ENCODE results near the gene NFATC1. TPM values are rescaled to one million over a fixed set of nuclear protein-coding genes. Genes with fewer than 3 reads are reported as not detected.

The NFATC1 gene
- polyA plus RNA-seq, 2 donors = 1.3 to 1.9 TPM

GRCh38 chr18:79386547-79386946 is 9.2 kb upstream of the NFATC1 start:
- H3K9me3 ChIP-seq (ENCODE audit: control insufficient read depth in 2 of 2, insufficient read depth in 1 of 2, low read depth in 1 of 2, low read length in 1 of 2) = no peaks in the 10 kb centered on the region
- H3K4me1 ChIP-seq (ENCODE audit: control insufficient read depth in 2 of 2, insufficient read depth in 2 of 2, low read length in 1 of 2) = no peaks in the 10 kb centered on the region
- no peak overlapping the region for H3K4me3 ChIP-seq (ENCODE audit: low read depth in 1 of 2, low read length in 2 of 2)
- WGBS, 2 donors = 88 to 91% methylated on average over 14 of the region's 14 CpGs
- no peak overlapping the region for H3K27ac ChIP-seq (ENCODE audit: low read depth in 2 of 2, low read length in 1 of 2)
- H3K36me3 ChIP-seq (ENCODE audit: control insufficient read depth in 2 of 2, insufficient read depth in 2 of 2, low read length in 1 of 2) = no peaks in the 10 kb centered on the region
- peaks cover 2% of the 10 kb centered on the region in 2 donors for H3K27me3 ChIP-seq (ENCODE audit: control insufficient read depth in 1 of 2, insufficient read depth in 2 of 2, low read length in 2 of 2)

- Histone ChIP-seq H3K36me3 (ENCODE audit: control insufficient read depth in 2 of 2, insufficient read depth in 2 of 2, low read length in 1 of 2) (no peaks in the 10 kb centered on the region), H3K27me3 (ENCODE audit: control insufficient read depth in 1 of 2, insufficient read depth in 2 of 2, low read length in 2 of 2) (peaks cover 4 to 5% of the 10 kb centered on the region in 2 donors), H3K4me3 (ENCODE audit: low read depth in 1 of 2, low read length in 2 of 2) (no peak overlapping the region), H3K9me3 (ENCODE audit: control insufficient read depth in 2 of 2, insufficient read depth in 1 of 2, low read depth in 1 of 2, low read length in 1 of 2) (no peaks in the 10 kb centered on the region), H3K4me1 (ENCODE audit: control insufficient read depth in 2 of 2, insufficient read depth in 2 of 2, low read length in 1 of 2) (no peaks in the 10 kb centered on the region), H3K27ac (ENCODE audit: low read depth in 2 of 2, low read length in 1 of 2) (no peak overlapping the region)
- WGBS, 2 donors = 64 to 71% methylated on average over 6 of the region's 6 CpGs
Measured at GRCh38 chr18:79387214-79387613, 8.5 kb upstream of the NFATC1 start.

- Histone ChIP-seq H3K9me3 (ENCODE audit: control insufficient read depth in 2 of 2, insufficient read depth in 1 of 2, low read depth in 1 of 2, low read length in 1 of 2) (no peaks in the 10 kb centered on the region), H3K36me3 (ENCODE audit: control insufficient read depth in 2 of 2, insufficient read depth in 2 of 2, low read length in 1 of 2) (no peaks in the 10 kb centered on the region), H3K27ac (ENCODE audit: low read depth in 2 of 2, low read length in 1 of 2) (no peak overlapping the region), H3K4me3 (ENCODE audit: low read depth in 1 of 2, low read length in 2 of 2) (no peak overlapping the region), H3K27me3 (ENCODE audit: control insufficient read depth in 1 of 2, insufficient read depth in 2 of 2, low read length in 2 of 2) (peaks cover 5% of the 10 kb centered on the region in 2 donors), H3K4me1 (ENCODE audit: control insufficient read depth in 2 of 2, insufficient read depth in 2 of 2, low read length in 1 of 2) (no peaks in the 10 kb centered on the region)
- 65 to 69% methylated on average over 11 of the region's 11 CpGs for WGBS, 2 donors
Measured at GRCh38 chr18:79387615-79388014, 8.1 kb upstream of the NFATC1 start.

DNA sequence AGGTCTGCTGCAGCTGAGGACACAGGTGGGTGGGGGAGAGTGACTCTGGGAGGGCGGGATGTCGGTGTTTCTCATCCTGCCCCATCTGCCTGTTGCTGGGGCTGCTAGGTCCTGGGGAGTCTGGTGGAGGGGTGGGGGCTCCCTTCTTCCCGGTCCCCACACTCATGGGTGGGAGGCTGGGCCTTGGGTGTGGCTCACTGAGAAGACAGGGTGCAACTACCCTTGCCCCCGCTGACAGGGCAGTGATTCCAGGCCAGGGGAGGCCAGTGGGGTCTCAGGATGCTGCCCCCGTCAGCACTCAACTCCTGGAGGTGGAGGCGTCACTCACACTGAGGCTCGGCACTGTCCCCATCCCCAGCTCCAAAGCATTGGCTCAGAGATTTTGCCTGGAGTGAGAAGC is 7.7 kb upstream of the NFATC1 start:
- WGBS, 2 donors = 48 to 64% methylated on average over 7 of the region's 7 CpGs
- H3K27me3 ChIP-seq (ENCODE audit: control insufficient read depth in 1 of 2, insufficient read depth in 2 of 2, low read length in 2 of 2) = peaks cover 5% of the 10 kb centered on the region in 2 donors

DNA sequence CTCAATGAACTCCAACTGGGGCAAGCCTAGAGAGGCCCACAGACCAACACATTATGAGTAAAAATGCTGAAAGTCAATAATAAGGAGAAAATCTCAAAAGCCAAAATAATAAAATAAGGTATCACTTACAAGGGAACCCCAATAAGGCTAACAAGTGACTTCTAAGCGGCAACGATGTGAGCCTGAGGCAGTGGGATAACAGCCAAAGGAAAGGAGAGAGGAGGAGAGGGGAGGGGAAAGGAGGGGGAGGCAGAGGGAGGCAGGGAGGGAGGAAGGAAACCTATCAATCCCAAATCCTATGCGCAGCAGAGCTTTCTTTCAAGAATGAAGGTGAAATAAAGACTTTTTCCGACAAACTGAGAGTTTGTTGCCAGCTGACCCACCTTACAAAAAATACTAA is 6.0 kb upstream of the NFATC1 start:
- Histone ChIP-seq H3K4me3 (ENCODE audit: low read depth in 1 of 2, low read length in 2 of 2) (no peak overlapping the region), H3K4me1 (ENCODE audit: control insufficient read depth in 2 of 2, insufficient read depth in 2 of 2, low read length in 1 of 2) (peaks cover 0 to 5% of the 10 kb centered on the region in 2 donors), H3K27ac (ENCODE audit: low read depth in 2 of 2, low read length in 1 of 2) (no peak overlapping the region), H3K9me3 (ENCODE audit: control insufficient read depth in 2 of 2, insufficient read depth in 1 of 2, low read depth in 1 of 2, low read length in 1 of 2) (no peaks in the 10 kb centered on the region), H3K36me3 (ENCODE audit: control insufficient read depth in 2 of 2, insufficient read depth in 2 of 2, low read length in 1 of 2) (no peaks in the 10 kb centered on the region), H3K27me3 (ENCODE audit: control insufficient read depth in 1 of 2, insufficient read depth in 2 of 2, low read length in 2 of 2) (peaks cover 5% of the 10 kb centered on the region in 2 donors)
- 26 to 42% methylated on average over 4 of the region's 4 CpGs for WGBS, 2 donors

More for the DNA sequence above, 7.7 kb upstream of the NFATC1 start:
- Histone ChIP-seq H3K36me3 (ENCODE audit: control insufficient read depth in 2 of 2, insufficient read depth in 2 of 2, low read length in 1 of 2) (no peaks in the 10 kb centered on the region), H3K4me1 (ENCODE audit: control insufficient read depth in 2 of 2, insufficient read depth in 2 of 2, low read length in 1 of 2) (peaks cover 0 to under 1% of the 10 kb centered on the region in 2 donors), H3K27ac (ENCODE audit: low read depth in 2 of 2, low read length in 1 of 2) (no peak overlapping the region), H3K4me3 (ENCODE audit: low read depth in 1 of 2, low read length in 2 of 2) (no peak overlapping the region), H3K9me3 (ENCODE audit: control insufficient read depth in 2 of 2, insufficient read depth in 1 of 2, low read depth in 1 of 2, low read length in 1 of 2) (no peaks in the 10 kb centered on the region)

DNA sequence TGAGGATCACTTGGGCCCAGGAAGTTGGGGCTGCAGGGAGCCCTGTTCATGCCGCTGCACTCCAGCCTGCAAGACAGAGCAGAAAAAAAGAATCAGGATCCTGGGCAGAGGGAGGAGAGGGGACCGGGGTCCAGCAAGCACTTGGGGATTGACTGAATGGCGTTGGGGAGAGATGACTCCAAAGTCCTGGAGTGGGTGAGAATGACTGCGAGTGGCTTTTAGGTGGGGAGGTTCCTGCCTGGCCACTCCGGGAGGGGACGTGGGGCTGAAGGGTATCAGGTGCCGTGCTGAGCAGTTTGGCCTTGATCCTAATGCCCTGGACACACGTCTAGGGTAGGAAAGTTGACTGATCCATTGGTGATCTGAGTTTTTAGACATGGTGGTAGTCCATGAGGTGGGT is 3.5 kb upstream of the NFATC1 start:
- 84 to 90% methylated on average over 8 of the region's 8 CpGs for WGBS, 2 donors
- Histone ChIP-seq H3K36me3 (ENCODE audit: control insufficient read depth in 2 of 2, insufficient read depth in 2 of 2, low read length in 1 of 2) (no peaks in the 10 kb centered on the region), H3K27ac (ENCODE audit: low read depth in 2 of 2, low read length in 1 of 2) (no peak overlapping the region), H3K4me1 (ENCODE audit: control insufficient read depth in 2 of 2, insufficient read depth in 2 of 2, low read length in 1 of 2) (peaks cover 0 to 7% of the 10 kb centered on the region in 2 donors), H3K4me3 (ENCODE audit: low read depth in 1 of 2, low read length in 2 of 2) (no peak overlapping the region), H3K27me3 (ENCODE audit: control insufficient read depth in 1 of 2, insufficient read depth in 2 of 2, low read length in 2 of 2) (peaks cover 5% of the 10 kb centered on the region in 2 donors), H3K9me3 (ENCODE audit: control insufficient read depth in 2 of 2, insufficient read depth in 1 of 2, low read depth in 1 of 2, low read length in 1 of 2) (no peaks in the 10 kb centered on the region)

DNA sequence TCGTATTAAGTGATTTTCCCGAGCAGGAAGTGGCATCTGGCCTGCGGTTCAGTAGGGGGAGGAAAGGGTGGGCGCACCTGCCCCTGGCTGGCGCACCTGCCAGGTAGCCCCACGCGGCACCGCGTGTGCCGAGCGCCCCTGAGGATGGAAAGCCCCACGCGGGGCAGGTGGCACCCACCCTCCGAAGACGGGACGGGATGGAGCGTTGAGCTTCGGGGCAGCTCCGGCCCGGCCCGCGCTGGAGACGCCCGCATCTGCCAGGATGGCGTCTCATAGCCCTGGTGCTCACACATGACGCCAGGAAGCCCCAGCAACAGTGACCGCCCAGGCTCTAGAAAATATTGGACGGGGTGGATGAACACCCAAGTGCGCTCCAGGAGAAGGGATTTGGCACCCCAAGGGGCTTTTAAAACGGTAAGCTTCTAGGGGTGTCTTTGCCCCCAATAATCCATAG is 2.5 kb upstream of the NFATC1 start:
- Histone ChIP-seq H3K36me3 (ENCODE audit: control insufficient read depth in 2 of 2, insufficient read depth in 2 of 2, low read length in 1 of 2) (no peaks in the 10 kb centered on the region), H3K4me3 (ENCODE audit: low read depth in 1 of 2, low read length in 2 of 2) (peak overlapping the region in 1 of 2 donors; percentile 48), H3K9me3 (ENCODE audit: control insufficient read depth in 2 of 2, insufficient read depth in 1 of 2, low read depth in 1 of 2, low read length in 1 of 2) (no peaks in the 10 kb centered on the region), H3K27ac (ENCODE audit: low read depth in 2 of 2, low read length in 1 of 2) (peak overlapping the region; percentile 57 to 85), H3K27me3 (ENCODE audit: control insufficient read depth in 1 of 2, insufficient read depth in 2 of 2, low read length in 2 of 2) (peaks cover 5% of the 10 kb centered on the region in 2 donors), H3K4me1 (ENCODE audit: control insufficient read depth in 2 of 2, insufficient read depth in 2 of 2, low read length in 1 of 2) (peaks cover 0 to 7% of the 10 kb centered on the region in 2 donors)
- 5% methylated on average over 30 of the region's 30 CpGs for WGBS, 2 donors

- no peaks in the 10 kb centered on the region for H3K36me3 ChIP-seq (ENCODE audit: control insufficient read depth in 2 of 2, insufficient read depth in 2 of 2, low read length in 1 of 2)
- WGBS, 2 donors = 0 to 1% methylated on average over 52 to 82 of the region's 83 CpGs
Measured at GRCh38 chr18:79393635-79394533, 1.8 kb upstream of the NFATC1 start.

DNA sequence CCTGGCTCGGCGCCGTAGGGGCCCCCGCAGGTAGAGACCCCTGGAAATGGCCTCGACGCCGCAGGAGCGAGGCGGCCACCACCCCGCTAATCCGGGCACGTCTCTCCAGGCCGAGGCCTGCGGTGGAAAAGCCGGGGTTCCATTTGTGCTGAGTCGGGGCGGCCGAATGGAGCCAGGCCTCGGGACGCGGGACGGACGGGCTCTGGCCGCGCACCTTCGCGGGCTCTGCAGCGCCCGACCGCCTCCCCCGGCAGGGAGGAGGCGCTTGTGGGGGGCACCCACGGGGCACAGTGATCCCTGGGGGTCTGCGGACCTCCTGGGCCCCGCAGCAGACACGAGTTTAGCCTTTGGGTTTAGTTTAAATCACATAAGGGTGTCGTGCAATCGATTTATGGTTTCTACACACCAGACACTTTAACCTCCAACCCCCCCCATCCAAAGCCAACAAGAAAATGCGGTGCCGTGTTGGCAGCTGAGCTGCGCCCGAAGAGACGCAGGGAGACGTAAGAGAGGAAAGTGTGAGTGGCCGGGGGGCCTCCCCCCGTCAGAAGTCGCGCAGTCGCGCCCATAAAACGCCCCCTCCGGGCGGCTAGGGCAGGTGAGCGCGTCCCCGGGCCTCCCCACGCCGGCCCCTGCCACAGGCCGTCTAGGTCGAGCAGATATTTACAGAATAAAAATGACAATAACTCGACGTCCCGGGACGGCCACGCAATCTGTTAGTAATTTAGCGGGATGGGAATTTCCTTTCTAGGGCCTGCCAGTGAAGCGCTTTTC is 1.0 kb upstream of the NFATC1 start:
- WGBS, 2 donors = 1% methylated on average over 66 to 67 of the region's 67 CpGs
- Histone ChIP-seq H3K9me3 (ENCODE audit: control insufficient read depth in 2 of 2, insufficient read depth in 1 of 2, low read depth in 1 of 2, low read length in 1 of 2) (no peaks in the 10 kb centered on the region), H3K27me3 (ENCODE audit: control insufficient read depth in 1 of 2, insufficient read depth in 2 of 2, low read length in 2 of 2) (peaks cover 5% of the 10 kb centered on the region in 2 donors), H3K36me3 (ENCODE audit: control insufficient read depth in 2 of 2, insufficient read depth in 2 of 2, low read length in 1 of 2) (no peaks in the 10 kb centered on the region), H3K4me1 (ENCODE audit: control insufficient read depth in 2 of 2, insufficient read depth in 2 of 2, low read length in 1 of 2) (peaks cover 0 to 7% of the 10 kb centered on the region in 2 donors), H3K4me3 (ENCODE audit: low read depth in 1 of 2, low read length in 2 of 2) (peak overlapping the region; percentile 38 to 48), H3K27ac (ENCODE audit: low read depth in 2 of 2, low read length in 1 of 2) (peak overlapping the region; percentile 74 to 85)

More at GRCh38 chr18:79393635-79394533, 1.8 kb upstream of the NFATC1 start:
- H3K27ac ChIP-seq (ENCODE audit: low read depth in 2 of 2, low read length in 1 of 2) = peak overlapping the region; percentile 81 to 85
- peaks cover 5% of the 10 kb centered on the region in 2 donors for H3K27me3 ChIP-seq (ENCODE audit: control insufficient read depth in 1 of 2, insufficient read depth in 2 of 2, low read length in 2 of 2)
- H3K4me3 ChIP-seq (ENCODE audit: low read depth in 1 of 2, low read length in 2 of 2) = peak overlapping the region; percentile 48 to 61
- peaks cover 0 to 7% of the 10 kb centered on the region in 2 donors for H3K4me1 ChIP-seq (ENCODE audit: control insufficient read depth in 2 of 2, insufficient read depth in 2 of 2, low read length in 1 of 2)
- H3K9me3 ChIP-seq (ENCODE audit: control insufficient read depth in 2 of 2, insufficient read depth in 1 of 2, low read depth in 1 of 2, low read length in 1 of 2) = no peaks in the 10 kb centered on the region
